ENCODE results near the gene RAB3GAP1.

The RAB3GAP1 gene

GRCh38 chr2:135183822-135184221, 131.7 kb downstream of the RAB3GAP1 start:
- TF ChIP-seq GATA3 (IDR thresholded peaks at IDR 0.05; ENCODE audit: low read depth, low read length) (no peak), GATA2 (IDR thresholded peaks at IDR 0.05; ENCODE audit: low read depth, low read length) (no peak)

GRCh38 chr2:135186054-135186453, 134.0 kb downstream of the RAB3GAP1 start:
- no peak for TF ChIP-seq GATA3 (IDR thresholded peaks at IDR 0.05; ENCODE audit: low read depth, low read length)
- TF ChIP-seq GATA2 (IDR thresholded peaks at IDR 0.05; ENCODE audit: low read depth, low read length): no peak

GRCh38 chr2:135187270-135187669, 135.2 kb downstream of the RAB3GAP1 start:
- TF ChIP-seq GATA3 (IDR thresholded peaks at IDR 0.05; ENCODE audit: low read depth, low read length) (no peak), GATA2 (IDR thresholded peaks at IDR 0.05; ENCODE audit: low read depth, low read length) (no peak)

- TF ChIP-seq GATA3 (IDR thresholded peaks at IDR 0.05; ENCODE audit: low read depth, low read length) (no peak), GATA2 (IDR thresholded peaks at IDR 0.05; ENCODE audit: low read depth, low read length) (no peak)
Observed at GRCh38 chr2:135189148-135189547, 137.1 kb downstream of the RAB3GAP1 start.

- TF ChIP-seq GATA2 (IDR thresholded peaks at IDR 0.05; ENCODE audit: low read depth, low read length): no peak
- no peak for TF ChIP-seq GATA3 (IDR thresholded peaks at IDR 0.05; ENCODE audit: low read depth, low read length)
Observed at GRCh38 chr2:135190799-135191198, 138.7 kb downstream of the RAB3GAP1 start.

GRCh38 chr2:135198481-135198880, 146.4 kb downstream of the RAB3GAP1 start:
- TF ChIP-seq GATA2 (IDR thresholded peaks at IDR 0.05; ENCODE audit: low read depth, low read length) (no peak), GATA3 (IDR thresholded peaks at IDR 0.05; ENCODE audit: low read depth, low read length) (no peak)

GRCh38 chr2:135202751-135203150, 150.7 kb downstream of the RAB3GAP1 start:
- TF ChIP-seq GATA2 (IDR thresholded peaks at IDR 0.05; ENCODE audit: low read depth, low read length) (no peak), GATA3 (IDR thresholded peaks at IDR 0.05; ENCODE audit: low read depth, low read length) (no peak)

- TF ChIP-seq GATA3 (IDR thresholded peaks at IDR 0.05; ENCODE audit: low read depth, low read length) (no peak), GATA2 (IDR thresholded peaks at IDR 0.05; ENCODE audit: low read depth, low read length) (no peak)
Observed at GRCh38 chr2:135203944-135204343, 151.9 kb downstream of the RAB3GAP1 start.

- no peak for TF ChIP-seq GATA2 (IDR thresholded peaks at IDR 0.05; ENCODE audit: low read depth, low read length)
- no peak for TF ChIP-seq GATA3 (IDR thresholded peaks at IDR 0.05; ENCODE audit: low read depth, low read length)
Observed at GRCh38 chr2:135208016-135208415, 155.9 kb downstream of the RAB3GAP1 start.

GRCh38 chr2:135212757-135213156, 160.7 kb downstream of the RAB3GAP1 start:
- TF ChIP-seq GATA3 (IDR thresholded peaks at IDR 0.05; ENCODE audit: low read depth, low read length) (no peak), GATA2 (IDR thresholded peaks at IDR 0.05; ENCODE audit: low read depth, low read length) (no peak; the same call in 1 of the 2 replicates)

- TF ChIP-seq GATA3 (IDR thresholded peaks at IDR 0.05; ENCODE audit: low read depth, low read length) (no peak), GATA2 (IDR thresholded peaks at IDR 0.05; ENCODE audit: low read depth, low read length) (no peak)
Observed at GRCh38 chr2:135218426-135218825, 166.3 kb downstream of the RAB3GAP1 start.

- TF ChIP-seq GATA2 (IDR thresholded peaks at IDR 0.05; ENCODE audit: low read depth, low read length) (no peak), GATA3 (IDR thresholded peaks at IDR 0.05; ENCODE audit: low read depth, low read length) (no peak)
Observed at GRCh38 chr2:135219226-135219625, 167.1 kb downstream of the RAB3GAP1 start.

Measured in SH-SY5Y (cell line).